GM18867 (cell line): ENCODE data around the gene KRTAP10-11.
"Not testable (repeated sequence)": the region's sequence is repeated elsewhere in the genome, so short reads cannot be mapped to it uniquely, and the experiment has no call there.

Experiments used
- ATAC-seq: cut with Tn5 transposase; IDR thresholded peaks from one replicate; pipeline ENCODE4 v1.9.1; 2021; ENCODE audit warnings: mild to moderate bottlenecking, moderate library complexity; ENCODE audit not compliant: unreplicated experiment

Gene KRTAP10-11

DNA sequence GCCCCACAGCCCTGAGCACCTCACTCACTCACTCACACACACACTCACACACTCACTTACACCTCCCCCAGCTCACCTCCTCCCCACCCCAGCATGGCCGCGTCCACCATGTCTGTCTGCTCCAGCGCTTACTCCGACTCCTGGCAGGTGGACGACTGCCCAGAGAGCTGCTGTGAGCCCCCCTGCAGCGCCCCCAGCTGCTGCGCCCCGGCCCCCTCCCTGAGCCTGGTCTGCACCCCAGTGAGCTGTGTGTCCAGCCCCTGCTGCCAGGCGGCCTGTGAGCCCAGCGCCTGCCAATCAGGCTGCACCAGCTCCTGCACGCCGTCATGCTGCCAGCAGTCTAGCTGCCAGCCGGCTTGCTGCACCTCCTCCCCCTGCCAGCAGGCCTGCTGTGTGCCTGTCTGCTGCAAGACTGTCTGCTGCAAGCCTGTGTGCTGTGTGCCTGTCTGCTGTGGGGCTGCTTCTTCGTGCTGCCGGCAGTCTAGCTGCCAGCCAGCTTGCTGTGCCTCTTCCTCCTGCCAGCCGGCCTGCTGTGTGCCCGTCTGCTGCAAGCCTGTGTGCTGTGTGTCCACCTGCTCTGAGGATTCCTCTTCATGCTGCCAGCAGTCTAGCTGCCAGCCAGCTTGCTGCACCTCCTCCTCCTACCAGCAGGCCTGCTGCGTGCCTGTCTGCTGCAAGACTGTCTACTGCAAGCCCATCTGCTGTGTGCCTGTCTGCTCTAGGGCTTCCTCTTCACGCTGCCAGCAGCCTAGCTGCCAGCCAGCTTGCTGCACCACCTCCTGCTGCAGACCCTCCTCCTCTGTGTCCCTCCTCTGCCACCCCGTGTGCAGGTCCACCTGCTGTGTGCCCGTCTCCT lies at the start of gene KRTAP10-11:
Gene KRTAP10-11 (plus strand): TSS at position 49 of the 856 bp plus-strand sequence. CDS start 45 bp downstream, at position 94.
- ATAC-seq = not testable (repeated sequence)

GRCh38 chr21:44598061-44598460 lies 48.2 kb upstream of the KRTAP10-11 start:
- no peak for ATAC-seq

GRCh38 chr21:44599264-44600029 lies 46.8 kb upstream of the KRTAP10-11 start:
- no peak for ATAC-seq

- not testable (repeated sequence) for ATAC-seq
These were observed 45.9 kb upstream of the KRTAP10-11 start, which contains the start of gene KRTAP10-7 for GRCh38 chr21:44600118-44600978. Gene KRTAP10-7, plus strand, starts transcription at chr21:44600597. Its CDS starts 25 bp downstream, at chr21:44600622.

- not testable (repeated sequence) for ATAC-seq
These were observed 45.1 kb upstream of the KRTAP10-11 start for GRCh38 chr21:44601091-44601490.

DNA sequence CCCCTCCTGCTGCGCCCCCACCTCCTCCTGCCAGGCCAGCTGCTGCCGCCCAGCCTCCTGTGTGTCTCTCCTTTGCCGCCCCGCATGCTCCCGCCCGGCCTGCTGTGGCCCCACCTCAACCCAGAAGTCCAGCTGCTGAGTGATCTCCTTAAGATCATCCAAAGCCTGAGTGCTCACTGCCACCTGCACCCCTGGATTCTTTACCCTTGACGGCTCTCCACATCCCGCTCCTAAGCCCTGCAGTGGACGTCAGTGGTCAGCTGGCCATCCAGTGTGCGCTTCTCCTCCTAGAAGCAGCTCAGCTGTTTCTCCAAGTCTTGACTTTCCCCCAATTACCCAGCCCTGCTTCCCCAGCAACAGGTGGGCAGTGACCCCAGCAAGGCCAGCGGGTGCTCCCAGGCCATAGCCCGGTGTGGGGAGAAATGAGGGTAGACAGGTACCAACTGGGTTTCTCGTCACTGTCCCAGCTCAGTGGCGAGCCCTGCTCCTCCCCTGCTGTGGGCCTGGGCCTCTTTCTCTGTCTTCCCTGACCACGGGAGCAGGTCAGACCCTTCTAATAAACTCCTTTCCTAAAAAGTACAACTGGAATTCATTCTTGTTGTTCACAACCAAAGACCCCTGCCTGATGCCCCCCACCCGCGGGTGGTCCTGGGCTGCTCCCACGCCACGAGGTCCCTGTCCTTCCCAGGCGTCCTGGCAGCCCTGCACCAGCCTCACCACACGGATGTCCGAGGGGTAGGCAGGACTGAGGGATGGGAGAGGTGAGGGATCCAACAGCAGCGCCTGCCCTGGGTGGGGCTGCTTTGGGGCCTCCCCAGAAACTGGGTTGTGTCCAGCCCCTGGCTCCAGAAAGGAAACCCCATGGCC lies 44.4 kb upstream of the KRTAP10-11 start:
- no peak for ATAC-seq

- no peak for ATAC-seq
These were observed 43.8 kb upstream of the KRTAP10-11 start for GRCh38 chr21:44602463-44602850.

GRCh38 chr21:44603109-44603875 lies 42.9 kb upstream of the KRTAP10-11 start:
- ATAC-seq = no peak

- no peak for ATAC-seq
These were observed 42.3 kb upstream of the KRTAP10-11 start for GRCh38 chr21:44603911-44604310.

DNA sequence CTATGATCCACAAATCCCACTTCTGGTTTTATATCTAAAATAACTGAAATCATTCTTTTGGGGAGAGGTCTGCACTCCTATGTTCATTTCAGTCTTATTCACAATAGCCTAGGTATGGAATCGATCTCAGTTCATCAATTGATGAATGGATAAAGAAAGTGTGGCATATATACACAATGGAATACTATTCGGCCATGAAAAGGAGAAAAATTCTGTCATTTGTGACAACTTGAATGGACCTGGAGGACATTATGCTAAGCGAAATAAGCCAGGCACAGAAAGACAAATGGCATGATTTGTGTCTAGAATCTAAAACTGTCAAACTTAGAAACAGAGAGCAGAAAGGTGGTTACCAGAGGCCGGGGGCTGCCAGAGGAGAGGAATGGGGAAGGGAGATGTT lies 39.7 kb upstream of the KRTAP10-11 start:
- no peak for ATAC-seq

DNA sequence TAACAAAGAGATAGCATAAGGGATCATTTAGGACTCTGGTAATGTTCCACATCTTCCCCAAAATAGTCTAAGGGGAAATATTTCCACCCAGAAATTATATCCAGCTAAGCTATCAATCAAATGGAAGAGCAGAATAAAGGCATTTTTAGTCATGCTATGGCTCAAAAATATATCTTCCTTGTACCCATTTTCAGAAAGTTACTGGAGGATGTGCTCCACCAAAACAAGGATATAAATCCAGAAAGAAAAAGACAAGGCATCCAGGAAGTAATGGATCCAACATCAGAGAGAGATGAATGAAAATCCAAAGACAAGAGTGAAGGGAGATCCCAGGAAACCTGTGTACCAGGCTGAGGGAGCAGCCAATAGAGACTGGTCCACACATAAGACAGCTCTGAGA lies 37.0 kb upstream of the KRTAP10-11 start:
- ATAC-seq = no peak

- not testable (repeated sequence) for ATAC-seq
These were observed 35.9 kb upstream of the KRTAP10-11 start for GRCh38 chr21:44610157-44610843.

DNA sequence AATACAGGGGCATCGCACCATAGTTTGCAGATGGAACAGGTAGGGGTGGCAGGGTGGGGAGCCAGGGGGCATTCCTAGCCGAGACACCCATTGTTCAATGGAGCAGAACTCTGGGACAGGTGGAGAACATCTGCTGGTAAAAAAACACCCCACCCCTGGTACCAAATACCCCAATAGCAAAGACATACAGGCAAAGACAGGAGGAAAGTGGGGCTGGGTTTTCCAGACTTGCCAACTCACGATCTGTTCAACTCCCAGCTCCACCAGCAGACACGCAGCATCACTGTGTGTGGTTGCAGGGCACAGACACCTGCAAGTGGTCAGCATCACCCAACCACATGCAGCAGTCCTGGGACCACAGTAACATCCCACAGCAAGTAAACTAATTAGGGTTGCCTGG lies 34.7 kb upstream of the KRTAP10-11 start:
- no peak for ATAC-seq

- no peak for ATAC-seq
These were observed 34.2 kb upstream of the KRTAP10-11 start, which contains the start of gene KRTAP10-8 for GRCh38 chr21:44612029-44612486. Gene KRTAP10-8, plus strand, starts transcription at chr21:44612079. Its CDS starts 22 bp downstream, at chr21:44612101.

DNA sequence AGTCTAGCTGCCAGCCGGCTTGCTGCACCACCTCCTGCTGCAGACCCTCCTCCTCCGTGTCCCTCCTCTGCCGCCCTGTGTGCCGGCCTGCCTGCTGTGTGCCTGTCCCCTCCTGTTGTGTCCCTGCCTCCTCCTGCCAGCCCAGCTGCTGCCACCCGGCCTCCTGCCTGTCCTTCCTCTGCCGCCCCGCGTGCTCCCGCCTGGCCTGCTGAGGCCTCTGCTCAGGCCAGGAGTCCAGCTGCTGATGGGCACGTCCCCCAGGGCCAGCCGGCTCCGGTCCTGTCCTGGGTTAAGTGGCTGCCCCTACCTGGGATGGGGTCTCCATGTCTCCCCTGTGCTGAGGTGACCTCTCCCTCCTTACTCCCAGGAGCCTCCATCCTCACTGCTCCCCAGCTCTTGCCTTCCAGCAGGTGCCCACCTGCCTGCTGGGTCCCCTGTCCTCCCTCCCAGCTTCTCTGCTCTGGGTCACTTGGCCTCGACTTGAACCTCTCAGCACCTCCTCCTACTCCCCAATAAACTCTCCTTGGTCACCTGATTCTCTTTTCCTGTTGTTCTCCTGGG lies 33.5 kb upstream of the KRTAP10-11 start:
- ATAC-seq = no peak

- ATAC-seq = no peak
These were observed 32.6 kb upstream of the KRTAP10-11 start for GRCh38 chr21:44613386-44614155.

DNA sequence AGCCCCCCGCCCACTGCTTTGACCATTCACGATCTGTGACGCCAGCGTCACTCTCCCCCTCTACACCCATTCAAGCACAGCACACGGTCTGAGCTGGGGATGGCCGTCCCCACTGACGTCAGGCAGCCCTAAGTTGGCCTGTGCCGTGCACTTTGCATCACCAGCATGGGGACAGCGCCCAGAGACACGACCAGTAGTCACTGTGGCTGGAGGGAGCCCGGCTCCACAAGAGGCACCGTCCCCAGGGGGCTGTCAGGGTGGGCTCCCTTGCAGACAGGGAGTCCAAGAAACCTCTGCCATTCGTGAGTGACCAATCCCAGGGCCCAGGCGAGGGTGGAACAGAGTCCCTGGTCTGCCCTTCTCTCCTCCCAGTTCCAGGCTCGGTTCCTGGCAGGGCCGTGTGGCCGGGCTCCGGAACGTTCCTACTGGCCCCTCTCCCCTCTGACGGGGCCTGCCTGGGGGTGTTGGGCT lies 32.0 kb upstream of the KRTAP10-11 start:
- ATAC-seq = no peak
